Smooth muscle cell (in vitro differentiated cells): ENCODE measurements around the gene NSUN2. TPM values are rescaled to one million over a fixed set of nuclear protein-coding genes. Genes with fewer than 3 reads are reported as not detected.

Experiments used
- DNase-seq: peaks from one replicate; lab custom pipeline; 2025; ENCODE audit not compliant: unreplicated experiment; lab: John Stamatoyannopoulos, UW
- H2AFZ ChIP-seq: fragments of 200-600 bp; sonication (generic); 2 replicates; pipeline ENCODE4 v1.6.0; 2016; ENCODE audit warnings: antibody characterized with exemption, low read depth, mild to moderate bottlenecking
- H3F3A ChIP-seq: fragments of 200-600 bp; sonication (generic); 2 replicates; pipeline ENCODE4 v1.6.0; 2017; ENCODE audit warnings: antibody characterized with exemption, low read depth
- H3K27ac ChIP-seq: fragments of 200-600 bp; sonication (generic); 2 replicates; pipeline ENCODE4 v1.5.1; 2016; ENCODE audit warnings: low read depth, mild to moderate bottlenecking
- H3K27me3 ChIP-seq: fragments of 200-600 bp; sonication (generic); 2 replicates; pipeline ENCODE4 v1.6.1; 2016; ENCODE audit warnings: low read depth, mild to moderate bottlenecking
- H3K36me3 ChIP-seq: fragments of 200-600 bp; sonication (generic); 2 replicates; pipeline ENCODE4 v1.5.1; 2016; ENCODE audit warnings: low read depth
- H3K4me1 ChIP-seq: fragments of 200-600 bp; sonication (generic); 2 replicates; pipeline ENCODE4 v1.5.1; 2016; ENCODE audit warnings: low read depth
- H3K4me2 ChIP-seq: fragments of 200-600 bp; sonication (generic); 2 replicates; pipeline ENCODE4 v1.6.0; 2016; ENCODE audit warnings: mild to moderate bottlenecking
- H3K4me3 ChIP-seq: fragments of 200-600 bp; sonication (generic); 2 replicates; pipeline ENCODE4 v1.5.1; 2016; ENCODE audit warnings: mild to moderate bottlenecking
- H3K79me2 ChIP-seq: fragments of 200-600 bp; sonication (generic); 2 replicates; pipeline ENCODE4 v1.6.0; 2016; ENCODE audit warnings: low read depth, mild to moderate bottlenecking
- H3K9ac ChIP-seq: fragments of 200-600 bp; sonication (generic); 2 replicates; pipeline ENCODE4 v1.6.0; 2016; ENCODE audit warnings: low read depth
- H3K9me3 ChIP-seq: fragments of 200-600 bp; sonication (generic); replicated peaks from 2 replicates; pipeline ENCODE4 v1.5.1; 2016; ENCODE audit warnings: low read depth
- H4K20me1 ChIP-seq: fragments of 200-600 bp; sonication (generic); 2 replicates; pipeline ENCODE4 v1.6.0; 2016; ENCODE audit warnings: low read depth
- CTCF ChIP-seq: fragments of 200-600 bp; sonication (generic); IDR thresholded peaks from 2 replicates; pipeline ENCODE4 v1.5.1; 2017; ENCODE audit warnings: borderline replicate concordance, mild to moderate bottlenecking, antibody characterized with exemption; ENCODE audit not compliant: insufficient read depth, poor library complexity, severe bottlenecking
- WGBS: methylation state at CpG from one replicate; pipeline ENCODE4 v1.1.7; 2016; ENCODE audit warnings: low lambda C conversion rate; 5-methylcytosine and 5-hydroxymethylcytosine counted together
- polyA plus RNA-seq: library from polyadenylated mRNA; unstranded; fragments of >200 nt; fragmentation: Nextera tagmentation; extraction: Ambion mirVana; gene quantifications from 2 replicates; pipeline ENCODE4 v1.2.1, GENCODE V29; 2016
- total RNA-seq: library from RNA; depleted of rRNA; stranded (reverse); fragments of >200 nt; gene quantifications from 2 replicates; pipeline ENCODE4 v1.2.3, GENCODE V29; 2014

Gene NSUN2
- total and polyA plus RNA-seq, 2 experiments from 2014 or later: 29.3 to 34.4 TPM

- Histone ChIP-seq H3K27ac (no peak overlapping the region), H3K36me3 (peaks cover 23% of the 10 kb centered on the region), H3K4me1 (no peaks in the 10 kb centered on the region), H3K27me3 (no peaks in the 10 kb centered on the region), H3K9me3 (peaks cover 13% of the 10 kb centered on the region), H3K4me2 (no peak overlapping the region), H3F3A (no peaks in the 10 kb centered on the region), H3K4me3 (no peak overlapping the region), H3K79me2 (no peaks in the 10 kb centered on the region), H4K20me1 (no peaks in the 10 kb centered on the region), H3K9ac (no peak overlapping the region), H2AFZ (no peak overlapping the region)
- no peak for DNase-seq
- no peak for TF ChIP-seq CTCF
- 96% methylated on average over 5 of the region's 5 CpGs for WGBS
Measured at GRCh38 chr5:6656680-6657079, 23.8 kb upstream of the NSUN2 start.

- Histone ChIP-seq H3K36me3 (peaks cover 23% of the 10 kb centered on the region), H3K4me1 (no peaks in the 10 kb centered on the region), H3K9ac (no peak overlapping the region), H3K4me3 (no peak overlapping the region), H3K9me3 (peaks cover 13% of the 10 kb centered on the region), H3K27me3 (no peaks in the 10 kb centered on the region), H3F3A (no peaks in the 10 kb centered on the region), H4K20me1 (no peaks in the 10 kb centered on the region), H3K4me2 (no peak overlapping the region), H3K27ac (no peak overlapping the region), H2AFZ (no peak overlapping the region), H3K79me2 (no peaks in the 10 kb centered on the region)
- DNase-seq: no peak
- TF ChIP-seq CTCF: no peak
- WGBS: 98% methylated on average over 8 of the region's 8 CpGs
Measured at GRCh38 chr5:6655432-6655831, 22.6 kb upstream of the NSUN2 start.

DNA sequence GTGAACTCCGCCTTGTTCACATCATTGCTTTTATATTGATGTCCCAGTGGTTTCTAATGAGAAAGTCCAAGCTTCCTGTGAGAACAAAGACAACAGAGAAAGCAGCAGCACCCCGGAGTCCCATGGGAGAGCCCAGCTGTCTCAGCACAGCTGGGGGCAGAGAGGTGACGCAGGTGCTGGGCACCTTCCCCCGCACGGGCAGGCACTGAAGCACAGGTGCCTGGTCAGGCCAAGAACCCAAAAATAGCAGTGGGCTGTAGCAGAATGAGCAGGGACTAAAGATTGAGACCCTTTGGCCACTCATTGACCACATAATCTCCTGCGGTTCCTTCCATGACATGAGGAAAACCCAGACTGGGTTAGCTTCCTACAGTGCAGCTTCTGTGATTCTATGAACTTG is 19.2 kb upstream of the NSUN2 start:
- Histone ChIP-seq H4K20me1 (no peaks in the 10 kb centered on the region), H3K36me3 (peaks cover 21% of the 10 kb centered on the region), H3K27me3 (no peaks in the 10 kb centered on the region), H3K27ac (no peak overlapping the region), H2AFZ (no peak overlapping the region), H3F3A (no peaks in the 10 kb centered on the region), H3K4me2 (no peak overlapping the region), H3K79me2 (no peaks in the 10 kb centered on the region), H3K9ac (no peak overlapping the region), H3K4me3 (no peak overlapping the region), H3K4me1 (peaks cover 5% of the 10 kb centered on the region), H3K9me3 (peaks cover 12% of the 10 kb centered on the region)
- WGBS: 94% methylated on average over 6 of the region's 6 CpGs
- no peak for DNase-seq
- no peak for TF ChIP-seq CTCF

GRCh38 chr5:6649681-6650080 is 16.8 kb upstream of the NSUN2 start:
- H3K36me3 ChIP-seq: no peaks in the 10 kb centered on the region
- H2AFZ ChIP-seq: no peak overlapping the region
- no peaks in the 10 kb centered on the region for H3F3A ChIP-seq
- H4K20me1 ChIP-seq: peaks cover 5% of the 10 kb centered on the region
- WGBS: 97% methylated on average over 9 of the region's 9 CpGs
- no peak overlapping the region for H3K9ac ChIP-seq
- no peaks in the 10 kb centered on the region for H3K9me3 ChIP-seq
- H3K4me1 ChIP-seq: peaks cover 5% of the 10 kb centered on the region
- H3K4me3 ChIP-seq: no peak overlapping the region
- no peak for DNase-seq
- no peak for TF ChIP-seq CTCF
- H3K4me2 ChIP-seq: no peak overlapping the region
- H3K27me3 ChIP-seq: no peaks in the 10 kb centered on the region
- H3K79me2 ChIP-seq: peaks cover 7% of the 10 kb centered on the region
- H3K27ac ChIP-seq: no peak overlapping the region
